GM23338 (cell line): ENCODE data around the gene CRTC1. TPM values are rescaled to one million over a fixed set of nuclear protein-coding genes. Genes with fewer than 3 reads are reported as not detected.

Source experiments
- ATAC-seq: fragments of 200-7000 bp; cut with Tn5 transposase; 3 replicates; pipeline ENCODE4 v1.9.1; 2020
- DNase-seq: peaks from one replicate; pipeline ENCODE4 v3.0.0-alpha.2; 2015; ENCODE audit warnings: low spot score
- H2AFZ ChIP-seq: fragments of 200-600 bp; sonication (generic); 2 replicates; pipeline ENCODE4 v1.8.0; 2016; ENCODE audit warnings: antibody characterized with exemption, mild to moderate bottlenecking, moderate library complexity
- H3F3A ChIP-seq: fragments of 200-600 bp; sonication (generic); replicated peaks from 2 replicates; pipeline ENCODE4 v1.8.0; 2017; ENCODE audit warnings: antibody characterized with exemption, mixed run types, low read depth
- H3K27ac ChIP-seq: fragments of 200-600 bp; sonication (generic); 2 replicates; pipeline ENCODE4 v1.6.1; 2016; ENCODE audit warnings: low read depth
- H3K27me3 ChIP-seq: fragments of 200-600 bp; sonication (generic); 2 replicates; pipeline ENCODE4 v1.8.0; 2016; ENCODE audit warnings: mild to moderate bottlenecking, mixed run types, moderate library complexity; ENCODE audit not compliant: insufficient read depth
- H3K36me3 ChIP-seq: fragments of 200-600 bp; sonication (generic); 2 replicates; pipeline ENCODE4 v1.8.0; 2016; ENCODE audit warnings: mild to moderate bottlenecking; ENCODE audit not compliant: insufficient read depth
- H3K4me1 ChIP-seq: fragments of 200-600 bp; sonication (generic); 2 replicates; pipeline ENCODE4 v1.8.0; 2016; ENCODE audit warnings: mild to moderate bottlenecking, moderate library complexity; ENCODE audit not compliant: insufficient read depth
- H3K4me2 ChIP-seq: fragments of 200-600 bp; sonication (generic); 2 replicates; pipeline ENCODE4 v1.7.1; 2017; ENCODE audit warnings: mixed run types
- H3K4me3 ChIP-seq: fragments of 200-600 bp; sonication (generic); 2 replicates; pipeline ENCODE4 v1.6.1; 2016; ENCODE audit warnings: mixed run types
- H3K79me2 ChIP-seq: fragments of 200-600 bp; sonication (generic); replicated peaks from 2 replicates; pipeline ENCODE4 v1.8.0; 2017; ENCODE audit warnings: mild to moderate bottlenecking; ENCODE audit not compliant: insufficient read depth
- H3K9me2 ChIP-seq: fragments of 200-600 bp; sonication (generic); 2 replicates; pipeline ENCODE4 v1.8.0; 2017; ENCODE audit not compliant: insufficient read depth
- H4K20me1 ChIP-seq: fragments of 200-600 bp; sonication (generic); replicated peaks from 2 replicates; pipeline ENCODE4 v1.8.0; 2017; ENCODE audit warnings: mild to moderate bottlenecking; ENCODE audit not compliant: insufficient read depth
- H3K27ac Mint-ChIP-seq: 2 replicates; pipeline ENCODE4 v1.8.0; 2020; ENCODE audit warnings: inconsistent platforms, mild to moderate bottlenecking, moderate library complexity, mixed read lengths
- H3K27me3 Mint-ChIP-seq: 3 replicates; pipeline ENCODE4 v1.8.0; 2022; ENCODE audit warnings: low read depth, mild to moderate bottlenecking, moderate library complexity, mixed read lengths, inconsistent platforms; ENCODE audit not compliant: insufficient read depth, poor library complexity
- H3K36me3 Mint-ChIP-seq: 3 replicates; pipeline ENCODE4 v1.8.0; 2021; ENCODE audit warnings: low read depth, mild to moderate bottlenecking, inconsistent platforms, moderate library complexity, mixed read lengths
- H3K4me1 Mint-ChIP-seq: 3 replicates; pipeline ENCODE4 v1.8.0; 2020; ENCODE audit warnings: mild to moderate bottlenecking, inconsistent platforms, mixed read lengths
- H3K4me3 Mint-ChIP-seq: 3 replicates; pipeline ENCODE4 v1.8.0; 2021; ENCODE audit warnings: moderate library complexity, mild to moderate bottlenecking, inconsistent platforms, mixed read lengths
- H3K9me3 Mint-ChIP-seq: 3 replicates; pipeline ENCODE4 v1.8.0; 2020; ENCODE audit warnings: moderate library complexity, mild to moderate bottlenecking, inconsistent platforms, mixed read lengths
- CREB1 ChIP-seq: fragments of 250-450 bp; sonication (Bioruptor Pico); IDR thresholded peaks from 2 replicates; pipeline ENCODE4 v1.5.0; 2020; ENCODE audit warnings: low read depth, mild to moderate bottlenecking, moderate library complexity
- CTCF ChIP-seq, 2 experiments: fragments of 200-600 bp in 1 of 2; sonication (generic) in 1 of 2; conservative IDR thresholded peaks; 2 replicates each; pipeline versions ENCODE4 v1.5.1 to v1.6.1; 2016 to 2017; ENCODE audit warnings: antibody characterized with exemption in 2 of 2, low read depth in 2 of 2, mild to moderate bottlenecking in 2 of 2, moderate library complexity in 1 of 2
- EZH2 ChIP-seq: fragments of 200-600 bp; sonication (generic); IDR thresholded peaks from one replicate; pipeline ENCODE4 v1.8.0; 2017; ENCODE audit warnings: antibody characterized with exemption, mild to moderate bottlenecking, low read depth; ENCODE audit not compliant: unreplicated experiment
- EZH2phosphoT487 ChIP-seq: fragments of 200-600 bp; sonication (generic); IDR thresholded peaks from one replicate; pipeline ENCODE4 v1.8.1; 2018; ENCODE audit warnings: antibody characterized with exemption; ENCODE audit not compliant: unreplicated experiment
- JUNB ChIP-seq: IDR thresholded peaks from one replicate; pipeline ENCODE4 v1.6.1; 2016; ENCODE audit warnings: antibody characterized with exemption; ENCODE audit not compliant: unreplicated experiment
- NANOG ChIP-seq: IDR thresholded peaks from 2 replicates; pipeline ENCODE4 v1.6.1; 2016; ENCODE audit warnings: antibody characterized with exemption, borderline replicate concordance
- POLR2AphosphoS5 ChIP-seq: IDR thresholded peaks from 2 replicates; pipeline ENCODE4 v1.6.1; 2016; ENCODE audit warnings: antibody characterized with exemption, low read depth
- REST ChIP-seq: IDR thresholded peaks from one replicate; pipeline ENCODE4 v1.6.1; 2018; ENCODE audit warnings: antibody characterized with exemption; ENCODE audit not compliant: unreplicated experiment
- STAT1 ChIP-seq: IDR thresholded peaks from one replicate; pipeline ENCODE4 v1.6.1; 2016; ENCODE audit warnings: antibody characterized with exemption; ENCODE audit not compliant: unreplicated experiment
- ZNF462 ChIP-seq: fragments of 250-450 bp; sonication (Bioruptor Pico); IDR thresholded peaks from 2 replicates; pipeline ENCODE4 v1.5.0; 2020; ENCODE audit warnings: mild to moderate bottlenecking, moderate library complexity
- polyA plus RNA-seq: library from polyadenylated mRNA; unstranded; fragments of >200 nt; fragmentation: Nextera tagmentation; extraction: Ambion mirVana; gene quantifications from 2 replicates; pipeline ENCODE4 v1.2.1, GENCODE V29; 2016
- total RNA-seq: library from RNA; depleted of rRNA; stranded (reverse); fragments of >200 nt; shearing (Covaris generic); gene quantifications from 2 replicates; pipeline ENCODE4 v1.2.3, GENCODE V29; 2014
- TF ChIP-seq, protein P1 (sequence below): IDR thresholded peaks from 2 replicates; pipeline ENCODE4 v1.6.1; 2016; ENCODE audit warnings: antibody characterized with exemption

Gene CRTC1
- total and polyA plus RNA-seq, 2 experiments from 2014 or later, result 5.4 to 8.4 TPM

DNA sequence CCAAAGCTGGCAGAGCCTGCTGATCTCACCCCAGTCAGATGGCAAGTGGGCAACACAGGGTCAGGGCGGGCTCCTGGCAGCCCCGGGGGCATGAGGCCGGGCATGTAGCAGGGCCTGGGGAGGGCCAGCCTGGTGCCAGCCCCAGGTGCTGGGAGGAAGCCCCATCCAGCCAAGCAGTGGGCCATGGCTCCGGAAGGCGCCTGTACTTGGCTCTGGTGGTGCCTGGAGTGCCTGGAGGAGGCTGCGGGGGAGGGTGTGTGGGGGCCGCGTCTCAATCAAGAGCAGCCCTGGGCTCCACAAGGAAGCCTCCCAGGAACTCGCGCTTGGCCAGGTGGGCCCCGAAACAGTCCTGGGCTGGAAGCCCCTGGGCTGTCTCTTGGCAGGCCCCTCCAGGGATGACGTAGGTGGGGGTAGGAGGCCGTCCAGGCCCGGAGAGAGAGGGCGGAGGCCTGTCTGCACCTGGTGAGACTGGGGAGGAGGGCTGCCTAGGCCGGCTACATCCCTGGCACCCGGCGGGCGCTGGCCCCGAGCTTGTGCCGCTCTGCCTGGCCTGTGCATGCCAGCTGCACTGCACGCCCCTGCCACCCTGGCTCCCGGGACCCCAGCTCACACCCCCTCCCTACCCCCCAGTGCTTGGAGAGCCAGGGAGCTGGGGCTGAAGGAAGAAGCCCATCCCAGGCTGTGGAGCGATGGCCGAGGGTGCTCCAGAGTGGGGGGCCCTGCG lies 61.7 kb downstream of the CRTC1 start:
- no peaks in the 10 kb centered on the region; the same call in 2 of the 3 replicates for H3K36me3 Mint-ChIP-seq
- no peak overlapping the region for H3K4me3 Mint-ChIP-seq
- H3K9me3 Mint-ChIP-seq, result no peaks in the 10 kb centered on the region; the same call in 2 of the 3 replicates
- DNase-seq (no peak), ATAC-seq (peak; percentile 14)
- H3K27ac Mint-ChIP-seq, result no peak overlapping the region
- no peak overlapping the region for H2AFZ ChIP-seq
- H3K27ac ChIP-seq, result no peak overlapping the region
- H3K4me1 Mint-ChIP-seq, result peaks cover 11% of the 10 kb centered on the region
- peaks cover 6% of the 10 kb centered on the region for H3K27me3 Mint-ChIP-seq
- H3K27me3 ChIP-seq, result no peaks in the 10 kb centered on the region
- no peaks in the 10 kb centered on the region for H3F3A ChIP-seq
- TF ChIP-seq EZH2 (no peak), POLR2AphosphoS5 (no peak), CTCF (conservative IDR thresholded peaks at IDR 0.05; ENCODE audit: low read depth in 2 of 2) (no peak), REST (no peak), EZH2phosphoT487 (no peak), ZNF462 (CRISPR knock-in tag) (no peak), JUNB (no peak), NANOG (no peak), STAT1 (no peak), CREB1 (CRISPR knock-in tag) (no peak)
- TF ChIP-seq, protein P1, sequence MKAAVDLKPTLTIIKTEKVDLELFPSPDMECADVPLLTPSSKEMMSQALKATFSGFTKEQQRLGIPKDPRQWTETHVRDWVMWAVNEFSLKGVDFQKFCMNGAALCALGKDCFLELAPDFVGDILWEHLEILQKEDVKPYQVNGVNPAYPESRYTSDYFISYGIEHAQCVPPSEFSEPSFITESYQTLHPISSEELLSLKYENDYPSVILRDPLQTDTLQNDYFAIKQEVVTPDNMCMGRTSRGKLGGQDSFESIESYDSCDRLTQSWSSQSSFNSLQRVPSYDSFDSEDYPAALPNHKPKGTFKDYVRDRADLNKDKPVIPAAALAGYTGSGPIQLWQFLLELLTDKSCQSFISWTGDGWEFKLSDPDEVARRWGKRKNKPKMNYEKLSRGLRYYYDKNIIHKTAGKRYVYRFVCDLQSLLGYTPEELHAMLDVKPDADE, result no peak
- no peaks in the 10 kb centered on the region for H3K9me2 ChIP-seq
- no peak overlapping the region for H3K4me2 ChIP-seq
- H3K79me2 ChIP-seq, result no peaks in the 10 kb centered on the region
- no peaks in the 10 kb centered on the region for H3K36me3 ChIP-seq
- no peaks in the 10 kb centered on the region; the same call in 1 of the 2 replicates for H4K20me1 ChIP-seq
- H3K4me3 ChIP-seq, result no peak overlapping the region
- H3K4me1 ChIP-seq, result no peaks in the 10 kb centered on the region; the same call in 1 of the 2 replicates
